IMR-90 (cell line): ENCODE data around the gene FAM117B. TPM values are rescaled to one million over a fixed set of nuclear protein-coding genes. Genes with fewer than 3 reads are reported as not detected.

Source experiments
- ATAC-seq: fragments of 200-7000 bp; cut with Tn5 transposase; 2 replicates; pipeline ENCODE4 v1.9.1; 2020; ENCODE audit warnings: low read depth, mild to moderate bottlenecking, moderate library complexity
- BruUV-seq: library from RNA; stranded (reverse); fragments of 400-500 nt; replicated peaks from 2 replicates; lab custom pipeline; 2021; lab: Mats Ljungman, UMichigan
- CTCF ChIA-PET: fragments of 300-600 bp; formaldehyde crosslinking; extraction: SDS; loops from one replicate; lab custom pipeline; 2021; ENCODE audit warnings: antibody characterized with exemption; lab: Yijun Ruan, JAX
- POLR2A ChIA-PET: fragments of 300-600 bp; sonication (Branson Sonifier 250); formaldehyde crosslinking; loops from one replicate; lab custom pipeline; 2022; ENCODE audit warnings: antibody characterized with exemption; ENCODE audit not compliant: unreplicated experiment; lab: Charles Lee
- DNase-seq: peaks from one replicate; pipeline ENCODE4 v3.0.0; 2013
- H2AFZ ChIP-seq: replicated peaks from 2 replicates; pipeline ENCODE3; 2013; ENCODE audit warnings: low read length, mild to moderate bottlenecking; ENCODE audit not compliant: poor library complexity
- H2AK5ac ChIP-seq: 2 replicates; pipeline ENCODE4 v1.6.1; 2013; ENCODE audit warnings: low read depth, low read length, inconsistent platforms
- H2AK9ac ChIP-seq: replicated peaks from 2 replicates; pipeline ENCODE3; 2013; ENCODE audit warnings: mild to moderate bottlenecking, low read depth, low read length, moderate library complexity; ENCODE audit not compliant: poor library complexity
- H2BK120ac ChIP-seq: 2 replicates; pipeline ENCODE4 v1.6.1; 2013; ENCODE audit warnings: low read depth, low read length, inconsistent platforms
- H2BK15ac ChIP-seq: 3 replicates; pipeline ENCODE4 v1.6.1; 2013; ENCODE audit warnings: low read depth, low read length, inconsistent platforms
- H2BK20ac ChIP-seq: 2 replicates; pipeline ENCODE4 v1.6.1; 2013; ENCODE audit warnings: low read depth, mild to moderate bottlenecking, inconsistent platforms, low read length, moderate library complexity
- H2BK5ac ChIP-seq: 2 replicates; pipeline ENCODE4 v1.6.1; 2013; ENCODE audit warnings: mild to moderate bottlenecking, low read depth, low read length, inconsistent platforms; ENCODE audit not compliant: poor library complexity, severe bottlenecking
- H3K14ac ChIP-seq: replicated peaks from 2 replicates; pipeline ENCODE4 v1.6.1; 2013; ENCODE audit warnings: low read depth, low read length, inconsistent platforms
- H3K18ac ChIP-seq: 2 replicates; pipeline ENCODE4 v1.6.1; 2013; ENCODE audit warnings: low read depth, low read length, control low read depth
- H3K23ac ChIP-seq: 2 replicates; pipeline ENCODE4 v1.6.1; 2013; ENCODE audit warnings: low read depth, low read length, inconsistent platforms
- H3K27ac ChIP-seq: 2 replicates; pipeline ENCODE4 v1.5.1; 2013; ENCODE audit warnings: mild to moderate bottlenecking, control low read depth, low read length; ENCODE audit not compliant: insufficient read depth
- H3K27me3 ChIP-seq: 2 replicates; pipeline ENCODE4 v1.6.1; 2013; ENCODE audit warnings: low read length; ENCODE audit not compliant: control insufficient read depth, insufficient read depth
- H3K36me3 ChIP-seq: 2 replicates; pipeline ENCODE4 v1.6.1; 2013; ENCODE audit warnings: low read length, mixed read lengths; ENCODE audit not compliant: control insufficient read depth, insufficient read depth
- H3K4ac ChIP-seq: 2 replicates; pipeline ENCODE4 v1.6.1; 2013; ENCODE audit warnings: low read depth, low read length, inconsistent platforms
- H3K4me1 ChIP-seq: 2 replicates; pipeline ENCODE4 v1.6.1; 2013; ENCODE audit warnings: low read length, mixed read lengths; ENCODE audit not compliant: control insufficient read depth, insufficient read depth
- H3K4me2 ChIP-seq: 2 replicates; pipeline ENCODE4 v1.6.1; 2013; ENCODE audit warnings: low read depth, mild to moderate bottlenecking, control low read depth, low read length, moderate library complexity
- H3K4me3 ChIP-seq: 2 replicates; pipeline ENCODE4 v1.5.1; 2013; ENCODE audit warnings: low read depth, mild to moderate bottlenecking, control low read depth, low read length, moderate library complexity; ENCODE audit not compliant: insufficient read depth
- H3K56ac ChIP-seq: 2 replicates; pipeline ENCODE4 v1.6.1; 2013; ENCODE audit warnings: low read length, inconsistent platforms; ENCODE audit not compliant: insufficient read depth; ENCODE audit errors: extremely low read depth
- H3K79me1 ChIP-seq, 2 experiments: 2 replicates each; pipeline ENCODE4 v1.6.1; 2013; ENCODE audit warnings: low read length in 2 of 2, inconsistent platforms in 1 of 2, low read depth in 1 of 2
- H3K9ac ChIP-seq: 2 replicates; pipeline ENCODE4 v1.6.1; 2013; ENCODE audit warnings: low read depth, low read length, control low read depth
- H3K9me1 ChIP-seq: 2 replicates; pipeline ENCODE4 v1.6.1; 2013; ENCODE audit warnings: low read length, inconsistent platforms; ENCODE audit not compliant: insufficient read depth
- H3K9me3 ChIP-seq: 2 replicates; pipeline ENCODE4 v1.6.1; 2013; ENCODE audit warnings: low read length; ENCODE audit not compliant: control insufficient read depth, insufficient read depth
- H4K20me1 ChIP-seq: 2 replicates; pipeline ENCODE4 v1.6.1; 2013; ENCODE audit warnings: low read length, inconsistent platforms; ENCODE audit not compliant: insufficient read depth
- H4K5ac ChIP-seq: 2 replicates; pipeline ENCODE4 v1.6.1; 2013; ENCODE audit warnings: mild to moderate bottlenecking, low read depth, low read length, control low read depth
- H4K8ac ChIP-seq, 2 experiments: 2 replicates each; pipeline ENCODE4 v1.6.1; 2013; ENCODE audit warnings: low read depth in 2 of 2, low read length in 2 of 2, control low read depth in 1 of 2, inconsistent platforms in 1 of 2
- H4K91ac ChIP-seq: 2 replicates; pipeline ENCODE4 v1.6.1; 2013; ENCODE audit warnings: low read depth, low read length, inconsistent platforms; ENCODE audit not compliant: insufficient read depth
- BHLHE40 ChIP-seq: fragments of 150-350 bp; IDR thresholded peaks from 2 replicates; pipeline ENCODE4 v1.6.1; 2016; ENCODE audit warnings: mild to moderate bottlenecking, low read depth, low read length
- CEBPB ChIP-seq: IDR thresholded peaks from 2 replicates; pipeline ENCODE4 v1.6.1; 2012; ENCODE audit warnings: low read depth, low read length, improper control_type of control experiment
- CHD1 ChIP-seq: IDR thresholded peaks from 2 replicates; pipeline ENCODE4 v1.6.1; 2012; ENCODE audit warnings: low read depth, low read length, improper control_type of control experiment
- FOS ChIP-seq: fragments of 150-350 bp; IDR thresholded peaks from 2 replicates; pipeline ENCODE4 v1.6.1; 2016; ENCODE audit warnings: low read depth, low read length
- MAFK ChIP-seq: IDR thresholded peaks from 2 replicates; pipeline ENCODE4 v1.6.1; 2012; ENCODE audit warnings: low read depth, low read length, improper control_type of control experiment
- MXI1 ChIP-seq: IDR thresholded peaks from 2 replicates; pipeline ENCODE4 v1.6.1; 2012; ENCODE audit warnings: low read depth, mild to moderate bottlenecking, low read length, moderate library complexity, borderline replicate concordance
- NFE2L2 ChIP-seq: fragments of 150-350 bp; IDR thresholded peaks from 2 replicates; pipeline ENCODE4 v1.6.1; 2016; ENCODE audit warnings: low read depth, mild to moderate bottlenecking, low read length
- POLR2A ChIP-seq: IDR thresholded peaks from 2 replicates; pipeline ENCODE4 v1.6.1; 2012; ENCODE audit warnings: mild to moderate bottlenecking, low read depth, low read length
- RAD21 ChIP-seq: IDR thresholded peaks from 2 replicates; pipeline ENCODE4 v1.6.1; 2012; ENCODE audit warnings: low read length, improper control_type of control experiment
- RCOR1 ChIP-seq: IDR thresholded peaks from 2 replicates; pipeline ENCODE4 v1.6.1; 2012; ENCODE audit warnings: mild to moderate bottlenecking, low read length, improper control_type of control experiment; ENCODE audit not compliant: insufficient replicate concordance
- RFX5 ChIP-seq: IDR thresholded peaks from 2 replicates; pipeline ENCODE4 v1.8.0; 2012; ENCODE audit warnings: low read depth, mild to moderate bottlenecking, low read length, moderate library complexity
- SMC3 ChIP-seq: fragments of 150-350 bp; IDR thresholded peaks from 2 replicates; pipeline ENCODE4 v1.6.1; 2016; ENCODE audit warnings: low read depth, mild to moderate bottlenecking, antibody characterized with exemption, low read length, moderate library complexity
- WGBS, 2 experiments: methylation state at CpG; one replicate each; pipeline versions ENCODE4 v1.1.5 to v1.1.7; 2013; ENCODE audit warnings: missing lambda C conversion rate in 2 of 2; ENCODE audit not compliant: insufficient read length in 1 of 2; ENCODE audit errors: extremely low coverage in 2 of 2; 5-methylcytosine and 5-hydroxymethylcytosine counted together
- dilution Hi-C: fragments of 300-500 bp; cut with HindIII; formaldehyde crosslinking; loops from one replicate; pipeline ENCODE4 v1.14.3; 2018; ENCODE audit warnings: low sequenced_read_pairs; ENCODE audit not compliant: unreplicated experiment
- in situ Hi-C: fragments of 300-500 bp; cut with MboI; formaldehyde crosslinking; loops from 3 replicates; pipeline ENCODE4 v1.14.3; 2019; ENCODE audit warnings: low sequenced_read_pairs, inconsistent platforms, mixed read lengths
- intact Hi-C: fragments of 100-400 bp; cut with micrococcal nuclease; formaldehyde crosslinking; loops from 2 replicates; pipeline ENCODE4 v1.10.0; 2022
- polyA plus RNA-seq, 3 experiments: library from polyadenylated mRNA; depleted of rRNA; stranded (reverse); fragments of >200 nt; gene quantifications; 2 replicates each; pipeline ENCODE4 v1.2.3, GENCODE V29; 2012; ENCODE audit warnings: low replicate concordance in 1 of 3
- total RNA-seq: library from RNA; depleted of rRNA; stranded (reverse); fragments of >200 nt; gene quantifications from 2 replicates; pipeline ENCODE4 v1.2.3, GENCODE V29; 2012
- TF ChIP-seq, protein P1 (sequence below): fragments of 150-350 bp; IDR thresholded peaks from 2 replicates; pipeline ENCODE4 v1.6.1; 2016; ENCODE audit warnings: low read depth, mild to moderate bottlenecking, low read length, moderate library complexity, borderline replicate concordance
- TF ChIP-seq, protein P2 (sequence below): conservative IDR thresholded peaks from 2 replicates; pipeline ENCODE4 v1.5.1; 2012; ENCODE audit warnings: mild to moderate bottlenecking, low read depth, low read length, improper control_type of control experiment
- TF ChIP-seq, protein P3 (sequence below): fragments of 150-350 bp; IDR thresholded peaks from 2 replicates; pipeline ENCODE4 v1.6.1; 2017; ENCODE audit warnings: mild to moderate bottlenecking, antibody characterized with exemption, low read length, low read depth

The FAM117B gene
- total and polyA plus RNA-seq, 2 of the 4 experiments (the other 2 are of a cell fraction) = 0.54 to 0.79 TPM

DNA sequence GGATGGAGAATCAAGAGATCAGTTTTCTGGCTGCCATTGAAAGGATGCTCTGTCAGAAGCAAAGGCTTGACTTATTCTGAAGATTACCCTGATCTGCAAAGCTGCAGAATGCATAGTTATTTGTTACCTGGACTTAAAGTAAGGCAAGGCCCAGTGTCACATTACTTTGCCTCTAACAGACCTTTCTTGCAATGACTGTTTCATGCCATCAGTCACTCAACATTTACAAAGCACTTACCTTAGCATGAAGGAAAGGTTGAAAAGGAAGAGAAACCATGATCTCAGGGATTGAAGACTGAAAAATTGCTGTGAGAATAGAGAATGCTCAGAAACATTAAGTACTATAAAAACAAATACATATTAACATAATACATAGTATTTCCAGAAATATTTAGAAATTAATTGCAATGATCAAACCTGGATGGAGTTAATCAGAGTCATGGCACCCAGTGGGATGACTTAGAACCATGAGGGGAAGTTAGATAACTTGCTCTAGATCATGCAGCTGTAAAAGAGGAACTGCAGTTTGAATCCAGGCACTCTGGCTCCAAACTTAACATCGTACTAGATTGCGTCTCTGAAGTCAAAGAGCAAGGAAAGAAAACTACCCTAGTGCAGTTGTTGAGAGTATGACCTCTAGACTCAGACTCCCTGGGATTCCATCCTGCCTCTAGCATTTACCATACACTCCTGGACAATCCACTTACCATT lies 26.5 kb upstream of the FAM117B start:
- no peaks in the 10 kb centered on the region for H3K79me1 ChIP-seq
- no peak overlapping the region for H3K4me3 ChIP-seq
- no peak overlapping the region for H2BK5ac ChIP-seq
- dilution Hi-C loops = no loop called here
- H3K36me3 ChIP-seq = no peaks in the 10 kb centered on the region
- DNase-seq = no peak
- no peak overlapping the region for H2BK120ac ChIP-seq
- H3K14ac ChIP-seq = no peak overlapping the region
- ChIA-PET POLR2A (no interaction called here), CTCF (no interaction called here)
- H2BK20ac ChIP-seq = no peak overlapping the region
- no CpG with 5 or more reads among the region's 2 CpGs for WGBS, 2 experiments
- H4K91ac ChIP-seq = no peak overlapping the region
- H3K4me1 ChIP-seq = no peaks in the 10 kb centered on the region
- H3K9ac ChIP-seq = no peak overlapping the region
- in situ Hi-C loops = no loop called here
- no peak overlapping the region for H4K5ac ChIP-seq
- no peak overlapping the region for H4K8ac ChIP-seq
- H4K20me1 ChIP-seq = no peaks in the 10 kb centered on the region
- intact Hi-C loops = no loop called here
- no TSS peak for BruUV-seq
- no peak overlapping the region for H2AFZ ChIP-seq
- no peaks in the 10 kb centered on the region for H3K9me3 ChIP-seq
- H2AK5ac ChIP-seq = no peak overlapping the region
- no peak overlapping the region for H3K18ac ChIP-seq
- TF ChIP-seq CHD1 = no peak
- TF ChIP-seq, protein P1, sequence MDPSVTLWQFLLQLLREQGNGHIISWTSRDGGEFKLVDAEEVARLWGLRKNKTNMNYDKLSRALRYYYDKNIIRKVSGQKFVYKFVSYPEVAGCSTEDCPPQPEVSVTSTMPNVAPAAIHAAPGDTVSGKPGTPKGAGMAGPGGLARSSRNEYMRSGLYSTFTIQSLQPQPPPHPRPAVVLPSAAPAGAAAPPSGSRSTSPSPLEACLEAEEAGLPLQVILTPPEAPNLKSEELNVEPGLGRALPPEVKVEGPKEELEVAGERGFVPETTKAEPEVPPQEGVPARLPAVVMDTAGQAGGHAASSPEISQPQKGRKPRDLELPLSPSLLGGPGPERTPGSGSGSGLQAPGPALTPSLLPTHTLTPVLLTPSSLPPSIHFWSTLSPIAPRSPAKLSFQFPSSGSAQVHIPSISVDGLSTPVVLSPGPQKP = no peak
- TF ChIP-seq BHLHE40 = no peak
- TF ChIP-seq RAD21 = no peak
- TF ChIP-seq POLR2A = no peak
- no peak for TF ChIP-seq NFE2L2
- no peak for TF ChIP-seq SMC3
- no peak for TF ChIP-seq MAFK
- no peak for TF ChIP-seq MXI1
- TF ChIP-seq, protein P2, sequence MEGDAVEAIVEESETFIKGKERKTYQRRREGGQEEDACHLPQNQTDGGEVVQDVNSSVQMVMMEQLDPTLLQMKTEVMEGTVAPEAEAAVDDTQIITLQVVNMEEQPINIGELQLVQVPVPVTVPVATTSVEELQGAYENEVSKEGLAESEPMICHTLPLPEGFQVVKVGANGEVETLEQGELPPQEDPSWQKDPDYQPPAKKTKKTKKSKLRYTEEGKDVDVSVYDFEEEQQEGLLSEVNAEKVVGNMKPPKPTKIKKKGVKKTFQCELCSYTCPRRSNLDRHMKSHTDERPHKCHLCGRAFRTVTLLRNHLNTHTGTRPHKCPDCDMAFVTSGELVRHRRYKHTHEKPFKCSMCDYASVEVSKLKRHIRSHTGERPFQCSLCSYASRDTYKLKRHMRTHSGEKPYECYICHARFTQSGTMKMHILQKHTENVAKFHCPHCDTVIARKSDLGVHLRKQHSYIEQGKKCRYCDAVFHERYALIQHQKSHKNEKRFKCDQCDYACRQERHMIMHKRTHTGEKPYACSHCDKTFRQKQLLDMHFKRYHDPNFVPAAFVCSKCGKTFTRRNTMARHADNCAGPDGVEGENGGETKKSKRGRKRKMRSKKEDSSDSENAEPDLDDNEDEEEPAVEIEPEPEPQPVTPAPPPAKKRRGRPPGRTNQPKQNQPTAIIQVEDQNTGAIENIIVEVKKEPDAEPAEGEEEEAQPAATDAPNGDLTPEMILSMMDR = no peak
- TF ChIP-seq FOS = no peak
- TF ChIP-seq RCOR1 = no peak
- no peak for TF ChIP-seq RFX5
- TF ChIP-seq CEBPB = no peak
- TF ChIP-seq, protein P3, sequence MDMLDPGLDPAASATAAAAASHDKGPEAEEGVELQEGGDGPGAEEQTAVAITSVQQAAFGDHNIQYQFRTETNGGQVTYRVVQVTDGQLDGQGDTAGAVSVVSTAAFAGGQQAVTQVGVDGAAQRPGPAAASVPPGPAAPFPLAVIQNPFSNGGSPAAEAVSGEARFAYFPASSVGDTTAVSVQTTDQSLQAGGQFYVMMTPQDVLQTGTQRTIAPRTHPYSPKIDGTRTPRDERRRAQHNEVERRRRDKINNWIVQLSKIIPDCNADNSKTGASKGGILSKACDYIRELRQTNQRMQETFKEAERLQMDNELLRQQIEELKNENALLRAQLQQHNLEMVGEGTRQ = no peak
- no peak overlapping the region for H3K27ac ChIP-seq
- no peak for ATAC-seq
- H3K23ac ChIP-seq = no peak overlapping the region
- no peak overlapping the region for H3K4me2 ChIP-seq
- H2AK9ac ChIP-seq = no peak overlapping the region
- no peaks in the 10 kb centered on the region for H3K27me3 ChIP-seq
- no peaks in the 10 kb centered on the region; the same call in 1 of the 2 replicates for H3K9me1 ChIP-seq
- no peak overlapping the region for H3K56ac ChIP-seq
- H3K4ac ChIP-seq = no peak overlapping the region
- H2BK15ac ChIP-seq = no peak overlapping the region
